Measurements from ENCODE around the gene MRGPRF.

MRGPRF gene

GRCh38 chr11:68994894-68995285 lies 18.2 kb downstream of the MRGPRF start:
- no peak overlapping the region for H3K4me2 ChIP-seq (ENCODE audit: low read depth, low read length)
- H4K20me1 ChIP-seq (ENCODE audit: insufficient read depth, low read length) = 0 out of 2 replicates have a peak, but pooled peaks cover 3% of the 10 kb centered on the region
- peaks cover 84% of the 10 kb centered on the region for H3K27me3 ChIP-seq (replicated peaks; ENCODE audit: insufficient read depth, low read length)
- H3K36me3 ChIP-seq (replicated peaks; ENCODE audit: insufficient read depth, low read length) = no peaks in the 10 kb centered on the region
- no peaks in the 10 kb centered on the region for H3K4me1 ChIP-seq (ENCODE audit: low read length)
- H3K27ac ChIP-seq (ENCODE audit: low read length) = no peak overlapping the region
- no peaks in the 10 kb centered on the region for H3K79me2 ChIP-seq (ENCODE audit: low read length)
- H3K9ac ChIP-seq (ENCODE audit: low read length) = no peak overlapping the region
- no peaks in the 10 kb centered on the region for H3K9me3 ChIP-seq (replicated peaks; ENCODE audit: insufficient read depth, low read length)
- H3F3A ChIP-seq (ENCODE audit: insufficient read depth, low read length) = no peaks in the 10 kb centered on the region
- H3K4me3 ChIP-seq (ENCODE audit: low read length) = no peak overlapping the region
- H2AFZ ChIP-seq (ENCODE audit: low read length) = no peak overlapping the region
- no peak for DNase-seq
- TF ChIP-seq EZH2phosphoT487 (IDR thresholded peaks at IDR 0.05; ENCODE audit: low read length) = no peak
- TF ChIP-seq, protein P1, sequence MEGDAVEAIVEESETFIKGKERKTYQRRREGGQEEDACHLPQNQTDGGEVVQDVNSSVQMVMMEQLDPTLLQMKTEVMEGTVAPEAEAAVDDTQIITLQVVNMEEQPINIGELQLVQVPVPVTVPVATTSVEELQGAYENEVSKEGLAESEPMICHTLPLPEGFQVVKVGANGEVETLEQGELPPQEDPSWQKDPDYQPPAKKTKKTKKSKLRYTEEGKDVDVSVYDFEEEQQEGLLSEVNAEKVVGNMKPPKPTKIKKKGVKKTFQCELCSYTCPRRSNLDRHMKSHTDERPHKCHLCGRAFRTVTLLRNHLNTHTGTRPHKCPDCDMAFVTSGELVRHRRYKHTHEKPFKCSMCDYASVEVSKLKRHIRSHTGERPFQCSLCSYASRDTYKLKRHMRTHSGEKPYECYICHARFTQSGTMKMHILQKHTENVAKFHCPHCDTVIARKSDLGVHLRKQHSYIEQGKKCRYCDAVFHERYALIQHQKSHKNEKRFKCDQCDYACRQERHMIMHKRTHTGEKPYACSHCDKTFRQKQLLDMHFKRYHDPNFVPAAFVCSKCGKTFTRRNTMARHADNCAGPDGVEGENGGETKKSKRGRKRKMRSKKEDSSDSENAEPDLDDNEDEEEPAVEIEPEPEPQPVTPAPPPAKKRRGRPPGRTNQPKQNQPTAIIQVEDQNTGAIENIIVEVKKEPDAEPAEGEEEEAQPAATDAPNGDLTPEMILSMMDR (IDR thresholded peaks at IDR 0.05; ENCODE audit: low read length) = no peak
- no peak for TF ChIP-seq EZH2 (optimal IDR thresholded peaks at IDR 0.05; ENCODE audit: low read depth, low read length)
- H3K9me2 ChIP-seq (replicated peaks; ENCODE audit: insufficient read depth, low read length) = no peaks in the 10 kb centered on the region

- Histone ChIP-seq H3F3A (ENCODE audit: insufficient read depth, low read length) (no peaks in the 10 kb centered on the region), H3K9me2 (replicated peaks; ENCODE audit: insufficient read depth, low read length) (no peaks in the 10 kb centered on the region), H3K4me1 (ENCODE audit: low read length) (no peaks in the 10 kb centered on the region), H3K27me3 (replicated peaks; ENCODE audit: insufficient read depth, low read length) (peaks cover 80% of the 10 kb centered on the region), H2AFZ (ENCODE audit: low read length) (no peak overlapping the region), H4K20me1 (ENCODE audit: insufficient read depth, low read length) (0 out of 2 replicates have a peak, but pooled peaks cover 3% of the 10 kb centered on the region), H3K36me3 (replicated peaks; ENCODE audit: insufficient read depth, low read length) (no peaks in the 10 kb centered on the region), H3K9me3 (replicated peaks; ENCODE audit: insufficient read depth, low read length) (no peaks in the 10 kb centered on the region), H3K4me2 (ENCODE audit: low read depth, low read length) (no peak overlapping the region), H3K79me2 (ENCODE audit: low read length) (no peaks in the 10 kb centered on the region), H3K9ac (ENCODE audit: low read length) (no peak overlapping the region), H3K4me3 (ENCODE audit: low read length) (no peak overlapping the region), H3K27ac (ENCODE audit: low read length) (no peak overlapping the region)
- no peak for DNase-seq
- TF ChIP-seq EZH2phosphoT487 (IDR thresholded peaks at IDR 0.05; ENCODE audit: low read length) = no peak
- no peak for TF ChIP-seq EZH2 (optimal IDR thresholded peaks at IDR 0.05; ENCODE audit: low read depth, low read length)
- TF ChIP-seq, protein P1 (IDR thresholded peaks at IDR 0.05; ENCODE audit: low read length) = no peak
Observed at GRCh38 chr11:68994161-68994893, 18.7 kb downstream of the MRGPRF start.

DNA sequence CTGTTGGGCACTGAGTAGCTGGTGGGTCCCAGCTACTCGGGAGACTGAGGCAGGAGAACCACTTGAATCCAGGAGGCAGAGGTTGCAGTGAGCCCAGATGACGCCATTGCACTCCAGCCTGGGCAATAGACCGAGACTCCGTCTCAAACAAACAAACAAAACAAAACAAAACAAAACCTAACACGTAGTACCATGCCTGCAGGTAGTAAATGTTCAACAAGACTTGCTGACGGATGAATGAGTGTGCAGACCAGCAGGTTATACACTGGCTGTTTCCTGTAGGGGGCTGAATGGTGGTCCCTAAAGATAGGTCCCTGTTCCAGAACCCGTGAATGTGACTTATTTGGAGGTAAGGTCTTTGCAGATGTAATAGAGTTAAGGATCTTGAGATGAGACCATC lies 19.5 kb downstream of the MRGPRF start:
- Histone ChIP-seq H3K9me2 (replicated peaks; ENCODE audit: insufficient read depth, low read length) (no peaks in the 10 kb centered on the region), H3K27ac (ENCODE audit: low read length) (no peak overlapping the region), H3K36me3 (replicated peaks; ENCODE audit: insufficient read depth, low read length) (no peaks in the 10 kb centered on the region), H3K27me3 (replicated peaks; ENCODE audit: insufficient read depth, low read length) (peaks cover 80% of the 10 kb centered on the region), H3K4me1 (ENCODE audit: low read length) (no peaks in the 10 kb centered on the region), H4K20me1 (ENCODE audit: insufficient read depth, low read length) (0 out of 2 replicates have a peak, but pooled peaks cover 3% of the 10 kb centered on the region), H3K4me2 (ENCODE audit: low read depth, low read length) (no peak overlapping the region), H2AFZ (ENCODE audit: low read length) (no peak overlapping the region), H3K4me3 (ENCODE audit: low read length) (no peak overlapping the region), H3K9ac (ENCODE audit: low read length) (no peak overlapping the region), H3K9me3 (replicated peaks; ENCODE audit: insufficient read depth, low read length) (no peaks in the 10 kb centered on the region), H3K79me2 (ENCODE audit: low read length) (no peaks in the 10 kb centered on the region), H3F3A (ENCODE audit: insufficient read depth, low read length) (no peaks in the 10 kb centered on the region)
- TF ChIP-seq EZH2 (optimal IDR thresholded peaks at IDR 0.05; ENCODE audit: low read depth, low read length) = no peak
- TF ChIP-seq, protein P1 (IDR thresholded peaks at IDR 0.05; ENCODE audit: low read length) = no peak
- TF ChIP-seq EZH2phosphoT487 (IDR thresholded peaks at IDR 0.05; ENCODE audit: low read length) = no peak
- no peak for DNase-seq

Measured in MM.1S (cell line).